Right renal pelvis (tissue), 4 donors: Measurements from ENCODE around the gene INTS1. TPM values are rescaled to one million over a fixed set of nuclear protein-coding genes. Genes with fewer than 3 reads are reported as not detected.

ENCODE experiments used
- DNase-seq, 4 donors: peaks; one replicate each; pipeline ENCODE4 v3.0.0-alpha.2; 2013; ENCODE audit warnings: low read depth in 4 of 4, low spot score in 3 of 4, missing footprints in 1 of 4
- polyA plus RNA-seq, 4 donors: library from polyadenylated mRNA; unstranded; fragments of 120-200 nt; gene quantifications; one replicate each; pipeline ENCODE4 v1.2.1, GENCODE V29; 2013; ENCODE audit not compliant: insufficient read length in 4 of 4

Gene INTS1
- polyA plus RNA-seq, 4 donors = 61.7 to 85.8 (median 66.1) TPM

- no peak for DNase-seq
Observed at GRCh38 chr7:1422512-1423263, 81.5 kb downstream of the INTS1 start.

GRCh38 chr7:1421946-1422345 is 82.2 kb downstream of the INTS1 start:
- DNase-seq = no peak

GRCh38 chr7:1421020-1421790 is 83.0 kb downstream of the INTS1 start:
- DNase-seq = no peak

Other genes starting within 250 kb of the INTS1 start
- gene MICALL2, start 44.9 kb downstream of the INTS1 start, polyA plus RNA-seq = 10 to 100 TPM in 1 of 4 donors, 1 to 10 TPM in 3; 7.6 to 11.1 (median 8.6) TPM
- gene MAFK, start 26.3 kb upstream of the INTS1 start, polyA plus RNA-seq = 10 to 100 TPM in 2 of 4 donors, 1 to 10 TPM in 2; 8.2 to 14.7 (median 9.4) TPM
- 1 to 10 TPM; 6.0 to 9.1 (median 7.4) TPM for gene TMEM184A, start 51.8 kb upstream of the INTS1 start, polyA plus RNA-seq
- gene PSMG3, start 65.6 kb upstream of the INTS1 start, polyA plus RNA-seq = 10 to 100 TPM; 31.2 to 35.3 (median 33.0) TPM
- 10 to 100 TPM; 11.9 to 19.6 (median 13.4) TPM for gene ELFN1, start 165.9 kb upstream of the INTS1 start, polyA plus RNA-seq